ES-I3 (cell line): Measurements from ENCODE around the gene DIDO1.

Experiments
- H3K36me3 ChIP-seq: 2 replicates; pipeline ENCODE4 v1.6.1; 2013; ENCODE audit warnings: mild to moderate bottlenecking, low read length, control low read depth, moderate library complexity; ENCODE audit not compliant: insufficient read depth
- H3K4me1 ChIP-seq: 2 replicates; pipeline ENCODE4 v1.6.1; 2013; ENCODE audit warnings: mild to moderate bottlenecking, control low read depth, low read length; ENCODE audit not compliant: insufficient read depth
- H3K9ac ChIP-seq: 2 replicates; pipeline ENCODE4 v1.6.1; 2013; ENCODE audit warnings: low read depth, mild to moderate bottlenecking, low read length, moderate library complexity
- H3K9me3 ChIP-seq: 2 replicates; pipeline ENCODE4 v1.6.1; 2013; ENCODE audit warnings: mild to moderate bottlenecking, low read length, moderate library complexity; ENCODE audit not compliant: control insufficient read depth, insufficient read depth

The DIDO1 gene

DNA sequence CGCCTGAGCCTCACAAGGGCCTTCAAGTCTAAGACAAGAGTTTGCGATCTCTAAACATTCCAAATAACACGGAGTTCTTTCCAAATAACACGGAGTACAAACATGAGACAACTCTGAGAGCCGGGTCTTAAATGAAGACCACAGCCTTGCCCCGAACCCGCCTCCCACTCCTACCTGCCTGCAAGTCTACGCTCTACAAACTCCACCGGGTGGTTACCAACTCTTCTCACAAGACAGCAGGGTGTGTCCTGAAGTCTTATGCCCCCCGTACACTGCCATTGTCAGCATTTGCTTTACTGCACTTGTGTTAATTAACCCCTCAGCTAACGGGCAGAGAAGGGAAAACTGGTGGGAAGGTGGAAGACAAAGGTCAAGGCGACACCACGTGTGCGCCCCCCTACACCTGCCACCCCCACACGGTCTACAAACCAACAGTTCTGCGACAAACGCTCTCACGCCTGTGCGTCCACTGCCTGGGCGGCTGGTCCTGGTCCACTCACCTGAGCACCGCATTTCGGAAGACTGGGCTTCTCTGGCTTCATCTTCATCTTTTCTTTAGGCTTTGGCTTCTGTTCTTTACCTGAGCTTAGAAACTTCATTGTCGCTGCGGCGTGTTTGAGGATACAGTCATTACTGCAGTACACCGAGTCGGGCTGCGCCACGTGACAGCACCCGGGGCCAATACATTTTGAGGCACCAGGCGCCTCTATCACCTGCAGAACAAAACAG lies 19.5 kb downstream of the DIDO1 start:
- Histone ChIP-seq H3K9ac (no peak overlapping the region), H3K36me3 (peaks cover 69% of the 10 kb centered on the region), H3K4me1 (no peaks in the 10 kb centered on the region), H3K9me3 (no peaks in the 10 kb centered on the region)

- H3K36me3 ChIP-seq, result peaks cover 64% of the 10 kb centered on the region
- no peak overlapping the region for H3K9ac ChIP-seq
- no peaks in the 10 kb centered on the region for H3K9me3 ChIP-seq
- H3K4me1 ChIP-seq, result no peaks in the 10 kb centered on the region
These were observed 20.1 kb downstream of the DIDO1 start for GRCh38 chr20:62906209-62906608.

GRCh38 chr20:62905536-62906117 lies 20.7 kb downstream of the DIDO1 start:
- Histone ChIP-seq H3K36me3 (peaks cover 58% of the 10 kb centered on the region), H3K4me1 (peaks cover 4% of the 10 kb centered on the region; the same call in 1 of the 2 replicates), H3K9ac (no peak overlapping the region), H3K9me3 (no peaks in the 10 kb centered on the region)

DNA sequence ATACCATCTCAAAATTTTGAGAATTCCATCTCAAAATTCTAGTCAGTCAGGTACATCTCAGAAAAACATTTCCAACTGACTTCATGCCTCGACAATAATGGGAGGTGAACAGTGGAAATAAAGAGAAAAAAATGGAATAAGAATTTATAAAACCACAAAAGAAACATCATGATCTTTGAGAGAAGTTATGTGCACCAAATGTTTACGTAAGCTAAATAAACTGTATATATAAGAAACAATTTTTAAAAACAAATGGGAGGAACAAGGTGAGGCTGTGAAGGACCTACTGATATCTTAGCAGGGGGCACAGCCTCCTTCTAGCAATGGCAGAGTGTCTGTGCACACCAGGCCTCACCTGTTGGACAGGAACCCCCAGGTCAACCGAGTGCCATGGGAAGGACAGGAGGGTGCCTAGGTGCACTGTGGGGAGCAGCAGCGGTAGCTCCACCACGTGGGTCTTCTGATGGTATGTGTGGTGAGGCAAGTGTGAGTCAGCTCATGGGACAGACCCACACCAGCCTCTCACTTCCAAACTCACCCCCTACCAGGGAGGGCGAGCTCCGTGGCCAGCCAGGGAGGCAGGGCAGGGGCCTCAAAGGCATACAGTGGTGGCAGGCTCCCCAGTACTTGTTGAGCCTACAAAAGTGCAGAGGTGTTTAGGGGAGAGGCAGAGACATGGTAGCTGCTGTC lies 23.2 kb downstream of the DIDO1 start:
- H3K9ac ChIP-seq, result no peak overlapping the region
- peaks cover 23% of the 10 kb centered on the region for H3K4me1 ChIP-seq
- peaks cover 39% of the 10 kb centered on the region for H3K36me3 ChIP-seq
- H3K9me3 ChIP-seq, result no peaks in the 10 kb centered on the region

- Histone ChIP-seq H3K4me1 (peaks cover 23% of the 10 kb centered on the region), H3K9me3 (no peaks in the 10 kb centered on the region), H3K9ac (no peak overlapping the region), H3K36me3 (peaks cover 27% of the 10 kb centered on the region)
These were observed 24.4 kb downstream of the DIDO1 start for GRCh38 chr20:62901891-62902290.

DNA sequence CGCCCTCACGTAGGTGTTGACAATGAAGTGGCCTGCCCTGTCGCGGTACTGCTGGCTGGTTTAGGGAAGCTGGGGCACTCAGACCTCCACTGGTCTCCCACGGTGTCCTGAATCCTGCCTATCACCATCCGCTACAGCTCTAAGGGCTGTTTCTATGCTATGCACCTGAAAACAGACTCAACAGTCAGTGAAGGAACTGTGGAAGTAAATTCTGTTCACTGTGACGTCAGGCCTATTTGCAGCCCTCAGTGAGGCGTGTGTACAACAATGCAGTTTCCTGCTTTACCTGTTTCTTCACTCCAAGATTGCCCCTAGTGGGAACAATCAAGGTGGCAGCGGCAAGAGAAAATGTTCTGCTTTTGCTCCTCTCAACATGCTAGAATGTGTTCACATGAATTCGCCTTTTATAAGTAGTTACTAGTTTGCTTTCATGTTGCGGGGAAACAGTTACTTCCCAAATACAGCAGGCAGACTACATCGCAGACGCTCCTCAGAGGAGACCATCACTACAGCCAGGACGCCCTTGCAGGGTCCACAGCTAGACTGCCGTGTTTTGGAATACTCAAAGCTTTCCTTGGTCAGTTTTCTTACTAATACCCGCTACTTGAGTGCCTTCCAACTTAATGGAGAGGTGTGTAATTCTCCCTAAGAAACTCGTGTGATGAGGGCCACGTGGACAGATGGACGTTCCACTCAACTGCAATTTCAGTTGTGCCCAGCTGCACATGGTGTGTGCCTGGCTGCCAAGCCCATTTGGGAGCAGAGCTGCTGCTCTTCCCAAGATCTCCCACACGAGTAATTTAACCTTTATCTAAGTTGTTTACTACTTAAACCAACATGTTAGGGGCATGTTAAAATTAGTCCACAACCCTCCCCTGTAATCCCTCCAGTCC lies 25.4 kb downstream of the DIDO1 start:
- Histone ChIP-seq H3K36me3 (peaks cover 18% of the 10 kb centered on the region), H3K4me1 (peaks cover 23% of the 10 kb centered on the region), H3K9ac (no peak overlapping the region), H3K9me3 (no peaks in the 10 kb centered on the region)

DNA sequence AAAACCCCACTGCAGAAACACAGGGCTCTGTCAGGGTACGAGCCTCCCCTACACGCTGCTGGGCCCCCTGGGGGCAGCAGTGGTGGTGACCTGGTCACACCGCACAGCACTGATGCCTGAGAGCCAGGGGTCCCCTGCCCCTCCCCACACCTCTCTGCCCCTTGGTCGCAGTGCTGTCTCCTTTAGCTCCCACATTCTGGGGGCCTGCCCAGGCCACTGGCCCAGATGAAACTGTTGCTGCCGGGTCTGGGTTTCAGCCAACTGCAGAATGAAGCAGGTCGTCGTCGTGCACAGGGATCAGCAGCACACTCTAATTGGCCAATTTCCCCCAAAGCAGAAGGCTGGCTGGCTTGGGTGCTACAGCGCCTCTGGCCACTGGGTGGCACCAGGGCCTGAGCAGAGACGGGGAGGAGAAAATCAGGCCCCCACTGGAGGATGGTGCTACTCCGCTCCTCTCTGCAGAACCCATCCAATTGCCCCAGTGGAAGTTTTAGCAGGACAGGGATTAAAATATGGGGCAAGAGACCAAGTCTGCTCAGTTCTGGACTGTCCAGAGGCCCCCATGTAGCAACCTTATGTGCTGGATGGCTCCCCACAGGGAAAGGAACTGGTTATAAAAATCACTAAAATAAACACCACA lies 26.1 kb downstream of the DIDO1 start:
- H3K36me3 ChIP-seq, result peaks cover 13% of the 10 kb centered on the region
- no peak overlapping the region for H3K9ac ChIP-seq
- H3K9me3 ChIP-seq, result no peaks in the 10 kb centered on the region
- H3K4me1 ChIP-seq, result peaks cover 23% of the 10 kb centered on the region

GRCh38 chr20:62899633-62900051 lies 26.7 kb downstream of the DIDO1 start:
- Histone ChIP-seq H3K9me3 (no peaks in the 10 kb centered on the region), H3K9ac (no peak overlapping the region), H3K4me1 (peaks cover 23% of the 10 kb centered on the region), H3K36me3 (peaks cover 12% of the 10 kb centered on the region)

- peaks cover 23% of the 10 kb centered on the region for H3K4me1 ChIP-seq
- H3K9me3 ChIP-seq, result no peaks in the 10 kb centered on the region
- H3K36me3 ChIP-seq, result peaks cover 14% of the 10 kb centered on the region
- no peak overlapping the region for H3K9ac ChIP-seq
These were observed 27.2 kb downstream of the DIDO1 start for GRCh38 chr20:62898970-62899632.

DNA sequence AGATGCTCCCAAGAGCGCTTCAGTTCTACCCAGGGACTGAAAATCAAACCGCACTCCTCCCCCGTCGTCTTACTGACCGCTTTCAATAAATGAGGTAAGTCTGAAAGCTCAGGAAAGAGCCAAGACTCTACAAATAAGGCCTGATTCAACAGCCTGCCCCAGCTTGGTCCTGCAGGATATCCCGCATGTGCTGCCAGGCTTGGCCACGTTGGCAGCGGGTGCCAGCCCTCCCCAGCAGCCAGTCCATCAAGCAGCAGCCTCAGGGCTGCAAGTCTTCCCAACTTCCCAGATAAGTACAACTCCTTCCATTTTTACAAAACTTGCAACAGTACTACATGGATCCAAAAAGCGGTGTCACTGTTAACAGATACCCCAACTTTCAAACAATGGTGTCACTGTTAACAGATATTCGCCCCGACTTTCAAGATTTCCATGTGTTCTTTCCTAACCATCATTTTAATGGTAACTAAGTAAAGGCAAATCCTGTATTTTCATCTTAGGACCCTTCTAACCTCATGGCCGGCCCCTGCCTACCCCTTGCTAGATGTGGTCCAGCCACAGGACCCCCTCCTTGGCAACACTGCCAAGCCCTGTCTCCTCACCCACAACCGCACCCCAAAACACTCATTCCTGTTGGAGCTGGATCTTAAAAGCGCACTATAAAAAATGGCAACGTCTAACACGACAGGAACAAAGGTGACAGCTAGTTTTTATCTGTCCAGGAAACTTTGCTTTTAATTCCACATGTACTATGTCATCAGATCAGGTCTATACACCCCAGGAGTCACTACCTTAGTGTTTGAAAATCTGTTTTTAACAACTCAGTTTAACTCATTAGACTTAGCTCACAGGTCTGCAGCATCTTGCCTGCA lies 28.0 kb downstream of the DIDO1 start:
- peaks cover 23% of the 10 kb centered on the region for H3K4me1 ChIP-seq
- no peak overlapping the region for H3K9ac ChIP-seq
- H3K36me3 ChIP-seq, result peaks cover 14% of the 10 kb centered on the region; the same call in 1 of the 2 replicates
- H3K9me3 ChIP-seq, result no peaks in the 10 kb centered on the region

DNA sequence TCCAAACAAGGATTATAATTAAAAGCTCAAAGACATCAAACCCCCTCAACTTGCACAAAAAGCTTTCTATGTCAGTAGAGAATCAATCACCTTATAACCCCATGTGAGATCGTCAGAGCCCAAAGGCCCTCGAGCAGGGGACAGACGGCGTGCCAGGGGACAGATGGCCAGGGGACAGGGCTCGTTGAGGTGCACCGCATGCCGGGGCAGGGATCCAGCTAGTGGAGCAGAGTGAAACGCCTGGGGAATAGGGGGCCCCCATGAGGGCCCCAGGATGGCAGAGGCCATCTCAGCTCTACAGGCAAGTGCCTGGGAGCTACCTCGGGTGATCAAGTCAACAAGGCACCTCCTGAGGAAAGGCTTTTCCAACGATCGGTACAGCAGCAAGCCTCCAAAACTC lies 28.6 kb downstream of the DIDO1 start:
- no peak overlapping the region for H3K9ac ChIP-seq
- H3K9me3 ChIP-seq, result no peaks in the 10 kb centered on the region
- peaks cover 21% of the 10 kb centered on the region for H3K36me3 ChIP-seq
- H3K4me1 ChIP-seq, result peaks cover 23% of the 10 kb centered on the region

DNA sequence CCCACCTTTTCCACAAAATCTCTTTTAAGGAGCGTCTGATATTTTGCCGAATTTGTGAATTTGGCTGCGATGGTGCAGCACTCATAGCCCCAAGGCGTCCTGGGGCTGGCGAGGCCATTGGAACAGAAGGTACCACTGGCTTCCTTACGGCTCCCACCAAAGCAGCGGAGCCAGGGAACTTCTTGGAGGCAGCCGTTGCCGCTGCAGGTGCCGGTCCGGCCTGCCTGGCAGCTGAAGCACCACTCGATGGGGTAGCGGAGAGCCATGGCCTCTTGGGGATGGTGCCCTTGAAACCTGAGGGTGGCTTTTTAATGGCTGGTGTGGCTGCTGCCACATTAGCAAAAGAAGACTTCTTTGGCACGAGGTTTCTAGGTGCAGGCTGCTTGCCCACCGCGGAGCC lies 29.8 kb downstream of the DIDO1 start:
- no peak overlapping the region for H3K9ac ChIP-seq
- H3K4me1 ChIP-seq, result peaks cover 23% of the 10 kb centered on the region
- H3K36me3 ChIP-seq, result peaks cover 29% of the 10 kb centered on the region
- H3K9me3 ChIP-seq, result no peaks in the 10 kb centered on the region

GRCh38 chr20:62895539-62895938 lies 30.8 kb downstream of the DIDO1 start:
- Histone ChIP-seq H3K36me3 (peaks cover 32% of the 10 kb centered on the region), H3K4me1 (peaks cover 18% of the 10 kb centered on the region), H3K9ac (no peak overlapping the region), H3K9me3 (no peaks in the 10 kb centered on the region)
